Mononuclear cell (primary cell): ENCODE data around the gene CXCR1. TPM values are rescaled to one million over a fixed set of nuclear protein-coding genes. Genes with fewer than 3 reads are reported as not detected.
"Not testable (repeated sequence)": the region's sequence is repeated elsewhere in the genome, so short reads cannot be mapped to it uniquely, and the experiment has no call there.

Source experiments
- H3K27me3 ChIP-seq: 2 replicates; pipeline ENCODE4 v1.6.0; 2011; ENCODE audit warnings: low read length, control low read depth; ENCODE audit not compliant: insufficient read depth
- H3K4me1 ChIP-seq: 2 replicates; pipeline ENCODE4 v1.5.1; 2011; ENCODE audit warnings: mild to moderate bottlenecking, low read length, control low read depth; ENCODE audit not compliant: insufficient read depth
- H3K4me3 ChIP-seq: 2 replicates; pipeline ENCODE4 v1.5.1; 2011; ENCODE audit warnings: mild to moderate bottlenecking, low read length, moderate library complexity
- H3K9me3 ChIP-seq: 2 replicates; pipeline ENCODE4 v1.5.1; 2011; ENCODE audit warnings: low read depth, mild to moderate bottlenecking, control low read depth, low read length
- total RNA-seq: library from RNA; depleted of rRNA; stranded (reverse); fragments of >200 nt; gene quantifications from one replicate; pipeline ENCODE4 v1.2.3, GENCODE V29; 2012

The CXCR1 gene
- total RNA-seq, 1 donor: 0.10 TPM

GRCh38 chr2:218138047-218138446 is 28.7 kb downstream of the CXCR1 start:
- Histone ChIP-seq H3K9me3 (no peaks in the 10 kb centered on the region), H3K4me3 (no peak overlapping the region), H3K27me3 (peaks cover 2% of the 10 kb centered on the region), H3K4me1 (peaks cover 13% of the 10 kb centered on the region)

GRCh38 chr2:218137514-218137913 is 29.2 kb downstream of the CXCR1 start:
- Histone ChIP-seq H3K4me3 (no peak overlapping the region), H3K27me3 (peaks cover 2% of the 10 kb centered on the region), H3K4me1 (peaks cover 13% of the 10 kb centered on the region), H3K9me3 (no peaks in the 10 kb centered on the region)

- Histone ChIP-seq H3K4me3 (peak overlapping the region; percentile 31), H3K4me1 (peaks cover 53% of the 10 kb centered on the region), H3K9me3 (no peaks in the 10 kb centered on the region), H3K27me3 (no peaks in the 10 kb centered on the region)
These were observed 35.9 kb downstream of the CXCR1 start for GRCh38 chr2:218130822-218131221.

GRCh38 chr2:218130377-218130776 is 36.4 kb downstream of the CXCR1 start:
- no peaks in the 10 kb centered on the region for H3K27me3 ChIP-seq
- peaks cover 57% of the 10 kb centered on the region for H3K4me1 ChIP-seq
- H3K9me3 ChIP-seq: no peaks in the 10 kb centered on the region
- H3K4me3 ChIP-seq: peak overlapping the region; percentile 31

- H3K27me3 ChIP-seq: no peaks in the 10 kb centered on the region
- peak overlapping the region; percentile 31 for H3K4me3 ChIP-seq
- H3K9me3 ChIP-seq: no peaks in the 10 kb centered on the region
- peaks cover 65% of the 10 kb centered on the region for H3K4me1 ChIP-seq
These were observed 37.2 kb downstream of the CXCR1 start for GRCh38 chr2:218129458-218130135.

GRCh38 chr2:218128781-218129457 is 37.8 kb downstream of the CXCR1 start:
- H3K4me3 ChIP-seq: peak overlapping the region; percentile 31
- peaks cover 70% of the 10 kb centered on the region for H3K4me1 ChIP-seq
- H3K9me3 ChIP-seq: no peaks in the 10 kb centered on the region
- no peaks in the 10 kb centered on the region for H3K27me3 ChIP-seq

- peak overlapping the region; percentile 31 for H3K4me3 ChIP-seq
- peaks cover 70% of the 10 kb centered on the region for H3K4me1 ChIP-seq
- no peaks in the 10 kb centered on the region for H3K27me3 ChIP-seq
- no peaks in the 10 kb centered on the region for H3K9me3 ChIP-seq
These were observed 38.8 kb downstream of the CXCR1 start for GRCh38 chr2:218127929-218128455.

- Histone ChIP-seq H3K9me3 (peaks cover 5% of the 10 kb centered on the region), H3K27me3 (no peaks in the 10 kb centered on the region), H3K4me1 (peaks cover 64% of the 10 kb centered on the region), H3K4me3 (peak within 1 kb of the TSS; percentile 31)
These were observed 41.1 kb downstream of the CXCR1 start, which contains the start of gene CXCR2 for GRCh38 chr2:218125626-218126080. Gene CXCR2, plus strand, starts transcription at chr2:218126028. Its CDS starts 8,774 bp downstream, at chr2:218134802.

GRCh38 chr2:218125095-218125494 is 41.7 kb downstream of the CXCR1 start:
- peaks cover 59% of the 10 kb centered on the region for H3K4me1 ChIP-seq
- H3K4me3 ChIP-seq: peak overlapping the region; percentile 31
- no peaks in the 10 kb centered on the region for H3K27me3 ChIP-seq
- peaks cover 5% of the 10 kb centered on the region for H3K9me3 ChIP-seq

- Histone ChIP-seq H3K9me3 (peaks cover 5% of the 10 kb centered on the region), H3K4me1 (peaks cover 49% of the 10 kb centered on the region), H3K27me3 (no peaks in the 10 kb centered on the region), H3K4me3 (no peak overlapping the region)
These were observed 42.8 kb downstream of the CXCR1 start for GRCh38 chr2:218123986-218124385.

- H3K9me3 ChIP-seq, H3K27me3 ChIP-seq, H3K4me3 ChIP-seq: not testable (repeated sequence)
- H3K4me1 ChIP-seq: peaks cover 32% of the 10 kb centered on the region
These were observed 44.5 kb downstream of the CXCR1 start for GRCh38 chr2:218122286-218122685.

- H3K27me3 ChIP-seq, H3K4me3 ChIP-seq, H3K9me3 ChIP-seq: not testable (repeated sequence)
- peaks cover 27% of the 10 kb centered on the region for H3K4me1 ChIP-seq
These were observed 45.0 kb downstream of the CXCR1 start for GRCh38 chr2:218121789-218122188.

Other genes starting within 250 kb of the CXCR1 start
- gene TNS1, start 164.0 kb downstream of the CXCR1 start, total RNA-seq: 3.5 TPM
- gene RUFY4, start 97.7 kb downstream of the CXCR1 start, total RNA-seq: 1.0 TPM
- gene CXCR2, start 40.9 kb downstream of the CXCR1 start, total RNA-seq: 0.73 TPM
- 551 TPM for gene ARPC2, start 50.2 kb upstream of the CXCR1 start, total RNA-seq
- 2.9 TPM for gene GPBAR1, start 94.1 kb upstream of the CXCR1 start, total RNA-seq
- gene AAMP, start 103.2 kb upstream of the CXCR1 start, total RNA-seq: 27.1 TPM
- 14.2 TPM for gene PNKD, start 103.6 kb upstream of the CXCR1 start, total RNA-seq
- 87.5 TPM for gene TMBIM1, start 125.5 kb upstream of the CXCR1 start, total RNA-seq
- not detected for gene CATIP, start 189.9 kb upstream of the CXCR1 start, total RNA-seq
- 126 TPM for gene SLC11A1, start 215.3 kb upstream of the CXCR1 start, total RNA-seq
- 59.7 TPM for gene CTDSP1, start 232.9 kb upstream of the CXCR1 start, total RNA-seq